HL-60 (cell line): ENCODE measurements around the gene UGT1A4.

Source experiments
- CTCF ChIP-seq: IDR thresholded peaks from one replicate; pipeline ENCODE4 v1.5.1; 2011; ENCODE audit warnings: low read length, control low read depth, inconsistent platforms; ENCODE audit not compliant: insufficient read depth
- POLR2AphosphoS5 ChIP-seq: IDR thresholded peaks from 2 replicates; pipeline ENCODE4 v1.6.1; 2012; ENCODE audit warnings: low read depth
- SPI1 ChIP-seq: IDR thresholded peaks from 2 replicates; pipeline ENCODE4 v1.6.1; 2012; ENCODE audit warnings: low read depth, mild to moderate bottlenecking, borderline replicate concordance

- TF ChIP-seq CTCF (no peak), SPI1 (no peak), POLR2AphosphoS5 (no peak)
Measured at GRCh38 chr2:233766416-233766815, 47.9 kb downstream of the UGT1A4 start.
